Measurements from ENCODE around the gene TAF12.

GRCh38 chr1:28581531-28582247, 61.2 kb downstream of the TAF12 start:
- TF ChIP-seq CTCF (conservative IDR thresholded peaks at IDR 0.05; ENCODE audit: low read depth, low read length) (0 out of 2 replicates have a peak, but pooled peaks have one; percentile 0), EZH2 (IDR thresholded peaks at IDR 0.05; ENCODE audit: borderline replicate concordance, low read depth, low read length, poor library complexity, severe bottlenecking) (no peak)

Measured in A673 (cell line).